Muscle layer of duodenum (tissue), 2 donors: ENCODE data around the gene C12orf76.
"Not testable (repeated sequence)": the region's sequence is repeated elsewhere in the genome, so short reads cannot be mapped to it uniquely, and the experiment has no call there.

Experiments used
- H3K27ac ChIP-seq: one replicate; pipeline ENCODE4 v1.7.0; 2013; ENCODE audit warnings: mild to moderate bottlenecking, low read length
- H3K27me3 ChIP-seq: one replicate; pipeline ENCODE4 v1.7.0; 2013; ENCODE audit warnings: low read depth, mild to moderate bottlenecking, control low read depth, low read length
- H3K36me3 ChIP-seq, 2 donors: one replicate each; pipeline ENCODE4 v1.7.0; 2013; ENCODE audit warnings: low read length in 2 of 2, control low read depth in 1 of 2, mild to moderate bottlenecking in 1 of 2; ENCODE audit not compliant: insufficient read depth in 2 of 2, control insufficient read depth in 1 of 2
- H3K4me1 ChIP-seq, 2 donors: one replicate each; pipeline ENCODE4 v1.7.0; 2013; ENCODE audit warnings: low read length in 2 of 2, mild to moderate bottlenecking in 2 of 2, control low read depth in 1 of 2, moderate library complexity in 1 of 2; ENCODE audit not compliant: insufficient read depth in 2 of 2, control insufficient read depth in 1 of 2
- H3K4me3 ChIP-seq, 2 donors: one replicate each; pipeline ENCODE4 v1.7.0; 2013; ENCODE audit warnings: low read length in 2 of 2, low read depth in 1 of 2, mild to moderate bottlenecking in 1 of 2
- H3K9me3 ChIP-seq, 2 donors: one replicate each; pipeline ENCODE4 v1.7.0; 2013; ENCODE audit warnings: low read length in 2 of 2, control low read depth in 1 of 2, mild to moderate bottlenecking in 1 of 2; ENCODE audit not compliant: control insufficient read depth in 1 of 2
- donor health status: healthy.

C12orf76 gene

GRCh38 chr12:110075880-110076279 is 27.6 kb upstream of the C12orf76 start:
- peaks cover 0 to 11% of the 10 kb centered on the region in 2 donors for H3K4me1 ChIP-seq
- no peak overlapping the region for H3K27ac ChIP-seq
- no peaks in the 10 kb centered on the region for H3K9me3 ChIP-seq
- H3K4me3 ChIP-seq: no peak overlapping the region
- H3K36me3 ChIP-seq: no peaks in the 10 kb centered on the region
- H3K27me3 ChIP-seq: no peaks in the 10 kb centered on the region

DNA sequence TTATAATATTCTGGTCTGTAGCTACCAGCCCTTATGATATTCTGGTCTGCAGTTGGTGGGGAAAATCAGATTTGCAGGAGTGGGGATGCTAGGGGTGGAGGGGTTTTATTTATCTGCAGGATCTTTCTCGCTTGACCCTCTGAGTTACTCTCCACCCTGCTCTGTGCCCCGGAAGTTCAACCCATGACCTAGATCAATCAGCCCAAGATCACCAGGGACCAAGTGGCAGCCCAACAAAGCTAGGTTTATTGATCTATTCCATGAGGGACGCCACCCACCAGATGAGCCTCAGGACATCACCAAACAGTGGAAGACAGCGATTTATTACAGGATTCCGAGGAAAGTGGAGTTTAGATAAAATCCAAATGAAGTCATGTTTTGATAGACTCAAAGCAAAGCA is 25.8 kb upstream of the C12orf76 start:
- Histone ChIP-seq H3K4me3 (peak overlapping the region in 1 of 2 donors; percentile 73), H3K27me3 (no peaks in the 10 kb centered on the region), H3K4me1 (peaks cover 0 to 11% of the 10 kb centered on the region in 2 donors), H3K27ac (no peak overlapping the region), H3K36me3 (no peaks in the 10 kb centered on the region), H3K9me3 (no peaks in the 10 kb centered on the region)

DNA sequence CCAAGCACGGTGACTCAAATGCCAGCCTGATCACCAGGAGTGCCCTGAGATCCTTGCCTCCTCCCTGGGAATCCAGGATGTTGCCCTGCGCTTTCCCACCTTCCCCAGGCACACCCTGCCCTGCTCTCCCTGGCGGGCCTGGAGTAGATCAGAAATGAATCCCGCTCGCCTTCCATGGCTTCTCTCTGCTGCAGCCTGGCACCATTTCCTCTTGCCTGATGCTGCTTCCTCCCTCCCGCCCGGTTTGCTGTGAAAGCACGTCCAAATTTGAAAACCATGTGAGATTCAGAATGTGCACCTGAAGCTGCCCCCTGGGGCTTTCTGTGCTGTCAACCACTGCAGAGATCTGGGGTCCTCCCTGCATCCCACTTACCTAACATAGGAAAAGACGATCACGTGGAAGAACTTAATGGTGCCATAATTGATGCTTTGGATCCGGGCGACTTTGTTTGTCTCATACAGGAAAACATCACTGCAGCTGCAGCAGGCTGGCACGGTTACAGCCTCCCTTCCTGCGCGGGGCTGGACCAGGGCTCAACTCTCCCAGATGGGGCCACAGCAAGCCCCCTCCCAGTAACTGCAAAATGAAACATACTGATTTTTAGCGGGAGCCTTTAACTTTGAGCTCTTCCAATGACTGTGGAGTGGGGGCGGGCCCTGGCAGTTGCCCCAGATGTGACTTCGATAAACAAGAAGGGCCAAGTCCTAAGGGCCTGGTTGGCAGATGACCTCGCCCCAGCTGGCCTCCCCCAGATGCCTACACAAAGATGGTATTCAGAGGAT is 24.9 kb upstream of the C12orf76 start:
- Histone ChIP-seq H3K27ac (no peak overlapping the region), H3K4me3 (peak overlapping the region; percentile 71 to 73), H3K9me3 (no peaks in the 10 kb centered on the region), H3K4me1 (peaks cover 0 to 11% of the 10 kb centered on the region in 2 donors), H3K36me3 (no peaks in the 10 kb centered on the region), H3K27me3 (no peaks in the 10 kb centered on the region)

- not testable (repeated sequence) for H3K36me3 ChIP-seq, H3K27ac ChIP-seq, H3K27me3 ChIP-seq, H3K9me3 ChIP-seq
- Histone ChIP-seq H3K4me3 (peak overlapping the region; percentile 71 to 73), H3K4me1 (peaks cover 0 to 11% of the 10 kb centered on the region in 2 donors)
These were observed 24.3 kb upstream of the C12orf76 start for GRCh38 chr12:110072636-110073035.

DNA sequence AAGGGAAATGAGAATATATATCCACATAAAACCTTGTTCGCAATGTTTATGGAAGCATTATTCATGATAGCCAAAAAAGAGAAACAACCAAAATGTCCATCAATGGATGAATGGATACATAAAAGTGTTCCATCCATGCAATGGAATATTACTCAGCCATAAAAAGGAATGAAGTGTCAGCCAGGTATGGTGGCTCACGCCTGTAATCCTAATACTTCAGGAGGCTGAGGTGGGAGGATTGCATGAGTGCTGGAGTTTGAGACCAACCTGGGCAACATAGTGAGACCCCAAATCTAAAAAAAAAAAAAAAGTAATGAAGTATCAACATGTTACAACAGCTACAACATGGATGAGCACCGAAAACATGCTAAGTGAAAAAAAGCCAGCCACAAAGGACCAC is 23.6 kb upstream of the C12orf76 start:
- Histone ChIP-seq H3K27me3 (no peaks in the 10 kb centered on the region), H3K36me3 (no peaks in the 10 kb centered on the region)

DNA sequence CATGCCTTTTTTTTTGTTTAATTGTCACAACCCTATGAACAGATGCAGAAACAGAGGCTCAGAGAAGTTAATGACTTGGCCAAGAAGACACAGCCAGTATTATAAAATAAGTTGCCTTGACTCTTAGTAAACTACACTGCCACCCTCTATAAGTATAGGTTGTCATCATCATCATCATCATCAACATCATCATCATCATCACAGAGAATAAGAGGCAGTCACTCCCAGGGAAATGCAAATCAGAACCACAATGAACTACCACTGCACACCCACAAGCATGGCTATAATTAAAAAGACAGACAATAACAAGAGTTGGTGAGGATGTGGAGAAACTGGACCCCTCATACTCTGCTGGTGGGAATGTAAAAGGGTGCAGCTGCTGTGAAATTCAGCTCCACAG is 23.2 kb upstream of the C12orf76 start:
- no peak overlapping the region for H3K4me3 ChIP-seq
- H3K9me3 ChIP-seq: no peaks in the 10 kb centered on the region
- no peaks in the 10 kb centered on the region for H3K27me3 ChIP-seq
- H3K27ac ChIP-seq: no peak overlapping the region
- H3K4me1 ChIP-seq: peaks cover 0 to 11% of the 10 kb centered on the region in 2 donors
- H3K36me3 ChIP-seq: no peaks in the 10 kb centered on the region

More for the DNA sequence above, 23.6 kb upstream of the C12orf76 start:
- H3K9me3 ChIP-seq: no peaks in the 10 kb centered on the region
- no peak overlapping the region for H3K4me3 ChIP-seq
- peaks cover 0 to 11% of the 10 kb centered on the region in 2 donors for H3K4me1 ChIP-seq
- no peak overlapping the region for H3K27ac ChIP-seq

- Histone ChIP-seq H3K4me3 (no peak overlapping the region), H3K27me3 (no peaks in the 10 kb centered on the region), H3K36me3 (no peaks in the 10 kb centered on the region), H3K4me1 (peaks cover 0 to 10% of the 10 kb centered on the region in 2 donors), H3K9me3 (no peaks in the 10 kb centered on the region), H3K27ac (no peak overlapping the region)
These were observed 20.3 kb upstream of the C12orf76 start for GRCh38 chr12:110068654-110069053.

- not testable (repeated sequence) for H3K27ac ChIP-seq, H3K4me1 ChIP-seq, H3K4me3 ChIP-seq, H3K36me3 ChIP-seq, H3K9me3 ChIP-seq, H3K27me3 ChIP-seq
These were observed 19.8 kb upstream of the C12orf76 start for GRCh38 chr12:110068115-110068514.

- no peaks in the 10 kb centered on the region for H3K27me3 ChIP-seq
- no peak overlapping the region for H3K27ac ChIP-seq
- H3K4me1 ChIP-seq: no peaks in the 10 kb centered on the region
- no peaks in the 10 kb centered on the region for H3K9me3 ChIP-seq
- no peak overlapping the region for H3K4me3 ChIP-seq
- no peaks in the 10 kb centered on the region for H3K36me3 ChIP-seq
These were observed 19.2 kb upstream of the C12orf76 start for GRCh38 chr12:110067531-110067930.

GRCh38 chr12:110065540-110065939 is 17.2 kb upstream of the C12orf76 start:
- Histone ChIP-seq H3K4me1 (no peaks in the 10 kb centered on the region), H3K27ac (no peak overlapping the region), H3K4me3 (no peak overlapping the region), H3K9me3 (no peaks in the 10 kb centered on the region), H3K27me3 (no peaks in the 10 kb centered on the region), H3K36me3 (no peaks in the 10 kb centered on the region)

GRCh38 chr12:110062241-110062640 is 13.9 kb upstream of the C12orf76 start:
- Histone ChIP-seq H3K27me3 (no peaks in the 10 kb centered on the region), H3K9me3 (no peaks in the 10 kb centered on the region), H3K4me1 (no peaks in the 10 kb centered on the region), H3K36me3 (no peaks in the 10 kb centered on the region), H3K27ac (no peak overlapping the region), H3K4me3 (no peak overlapping the region)

- Histone ChIP-seq H3K27ac (no peak overlapping the region), H3K36me3 (no peaks in the 10 kb centered on the region), H3K9me3 (no peaks in the 10 kb centered on the region), H3K27me3 (no peaks in the 10 kb centered on the region), H3K4me1 (no peaks in the 10 kb centered on the region), H3K4me3 (no peak overlapping the region)
These were observed 11.3 kb upstream of the C12orf76 start for GRCh38 chr12:110059651-110060000.
